Chondrocyte (in vitro differentiated cells): Measurements from ENCODE around the gene USP36. TPM values are rescaled to one million over a fixed set of nuclear protein-coding genes. Genes with fewer than 3 reads are reported as not detected.
"Not testable (repeated sequence)": the region's sequence is repeated elsewhere in the genome, so short reads cannot be mapped to it uniquely, and the experiment has no call there.

Experiments
- DNase-seq: peaks from one replicate; pipeline ENCODE4 v3.0.0; 2021; ENCODE audit warnings: mixed read lengths, low spot score
- H3K27ac Mint-ChIP-seq: one replicate; pipeline ENCODE4 v1.8.0; 2021; ENCODE audit warnings: mild to moderate bottlenecking, moderate library complexity, mixed read lengths; ENCODE audit not compliant: unreplicated experiment
- H3K27me3 Mint-ChIP-seq: 2 replicates; pipeline ENCODE4 v1.8.0; 2021; ENCODE audit warnings: low read depth, mixed read lengths
- H3K36me3 Mint-ChIP-seq: 2 replicates; pipeline ENCODE4 v1.8.0; 2021; ENCODE audit warnings: low read depth, mixed read lengths
- H3K4me1 Mint-ChIP-seq: 2 replicates; pipeline ENCODE4 v1.8.0; 2021; ENCODE audit warnings: low read depth, mild to moderate bottlenecking, mixed read lengths
- H3K4me3 Mint-ChIP-seq: one replicate; pipeline ENCODE4 v1.8.0; 2021; ENCODE audit warnings: mild to moderate bottlenecking, moderate library complexity, mixed read lengths; ENCODE audit not compliant: unreplicated experiment
- H3K9me3 Mint-ChIP-seq: 2 replicates; pipeline ENCODE4 v1.8.0; 2021; ENCODE audit warnings: low read depth, mixed read lengths
- CTCF ChIP-seq: fragments of 200-600 bp; sonication (generic); IDR thresholded peaks from 2 replicates; pipeline ENCODE4 v1.5.0; 2021; ENCODE audit warnings: antibody characterized with exemption, mild to moderate bottlenecking, moderate library complexity
- total RNA-seq: library from RNA; stranded (reverse); gene quantifications from 3 replicates; pipeline ENCODE4 v1.2.1, GENCODE V29; 2021

The USP36 gene
- total RNA-seq, 1 donor from 2014 or later: 45.1 TPM

GRCh38 chr17:78882540-78883088 lies 42.0 kb upstream of the USP36 start:
- no peak for TF ChIP-seq CTCF
- Mint-ChIP-seq H3K36me3 (no peaks in the 10 kb centered on the region), H3K4me3 (peak overlapping the region; percentile 55), H3K9me3 (no peaks in the 10 kb centered on the region), H3K4me1 (peaks cover 82% of the 10 kb centered on the region), H3K27me3 (no peaks in the 10 kb centered on the region), H3K27ac (peak overlapping the region; percentile 95)
- no peak for DNase-seq

- no peaks in the 10 kb centered on the region for H3K27me3 Mint-ChIP-seq
- H3K9me3 Mint-ChIP-seq: no peaks in the 10 kb centered on the region
- H3K27ac Mint-ChIP-seq: peak overlapping the region; percentile 70
- peak overlapping the region; percentile 31 for H3K4me3 Mint-ChIP-seq
- no peak for DNase-seq
- H3K36me3 Mint-ChIP-seq: no peaks in the 10 kb centered on the region
- TF ChIP-seq CTCF: no peak
- peaks cover 81% of the 10 kb centered on the region for H3K4me1 Mint-ChIP-seq
These were observed 39.1 kb upstream of the USP36 start for GRCh38 chr17:78879635-78880186.

- Mint-ChIP-seq H3K4me3 (peak overlapping the region; percentile 31), H3K27ac (peak overlapping the region; percentile 70), H3K9me3 (no peaks in the 10 kb centered on the region), H3K27me3 (no peaks in the 10 kb centered on the region), H3K4me1 (peaks cover 81% of the 10 kb centered on the region), H3K36me3 (no peaks in the 10 kb centered on the region)
- DNase-seq: no peak
- no peak for TF ChIP-seq CTCF
These were observed 38.4 kb upstream of the USP36 start for GRCh38 chr17:78878871-78879527.

- peak overlapping the region; percentile 73 for H3K27ac Mint-ChIP-seq
- no peak overlapping the region for H3K4me3 Mint-ChIP-seq
- DNase-seq: no peak
- no peaks in the 10 kb centered on the region for H3K27me3 Mint-ChIP-seq
- no peaks in the 10 kb centered on the region for H3K9me3 Mint-ChIP-seq
- H3K36me3 Mint-ChIP-seq: no peaks in the 10 kb centered on the region
- no peak for TF ChIP-seq CTCF
- H3K4me1 Mint-ChIP-seq: peaks cover 81% of the 10 kb centered on the region
These were observed 37.6 kb upstream of the USP36 start for GRCh38 chr17:78878261-78878660.

- DNase-seq, H3K9me3 Mint-ChIP-seq, H3K27me3 Mint-ChIP-seq, H3K4me3 Mint-ChIP-seq, H3K36me3 Mint-ChIP-seq: not testable (repeated sequence)
- Mint-ChIP-seq H3K27ac (peak overlapping the region; percentile 42), H3K4me1 (peaks cover 69% of the 10 kb centered on the region)
These were observed 36.4 kb upstream of the USP36 start for GRCh38 chr17:78876954-78877517.
